IMR-90 (cell line): ENCODE measurements around the gene PRKCH. TPM values are rescaled to one million over a fixed set of nuclear protein-coding genes. Genes with fewer than 3 reads are reported as not detected.

ENCODE experiments used
- ATAC-seq: fragments of 200-7000 bp; cut with Tn5 transposase; 2 replicates; pipeline ENCODE4 v1.9.1; 2020; ENCODE audit warnings: low read depth, mild to moderate bottlenecking, moderate library complexity
- BruUV-seq: library from RNA; stranded (reverse); fragments of 400-500 nt; replicated peaks from 2 replicates; lab custom pipeline; 2021; lab: Mats Ljungman, UMichigan
- CTCF ChIA-PET: fragments of 300-600 bp; formaldehyde crosslinking; extraction: SDS; loops from one replicate; lab custom pipeline; 2021; ENCODE audit warnings: antibody characterized with exemption; lab: Yijun Ruan, JAX
- POLR2A ChIA-PET: fragments of 300-600 bp; sonication (Branson Sonifier 250); formaldehyde crosslinking; loops from one replicate; lab custom pipeline; 2022; ENCODE audit warnings: antibody characterized with exemption; ENCODE audit not compliant: unreplicated experiment; lab: Charles Lee
- DNase-seq: peaks from one replicate; pipeline ENCODE4 v3.0.0; 2013
- H2AFZ ChIP-seq: replicated peaks from 2 replicates; pipeline ENCODE3; 2013; ENCODE audit warnings: low read length, mild to moderate bottlenecking; ENCODE audit not compliant: poor library complexity
- H2AK5ac ChIP-seq: 2 replicates; pipeline ENCODE4 v1.6.1; 2013; ENCODE audit warnings: low read depth, low read length, inconsistent platforms
- H2AK9ac ChIP-seq: replicated peaks from 2 replicates; pipeline ENCODE3; 2013; ENCODE audit warnings: mild to moderate bottlenecking, low read depth, low read length, moderate library complexity; ENCODE audit not compliant: poor library complexity
- H2BK120ac ChIP-seq: 2 replicates; pipeline ENCODE4 v1.6.1; 2013; ENCODE audit warnings: low read depth, low read length, inconsistent platforms
- H2BK15ac ChIP-seq: 3 replicates; pipeline ENCODE4 v1.6.1; 2013; ENCODE audit warnings: low read depth, low read length, inconsistent platforms
- H2BK20ac ChIP-seq: 2 replicates; pipeline ENCODE4 v1.6.1; 2013; ENCODE audit warnings: low read depth, mild to moderate bottlenecking, inconsistent platforms, low read length, moderate library complexity
- H2BK5ac ChIP-seq: 2 replicates; pipeline ENCODE4 v1.6.1; 2013; ENCODE audit warnings: mild to moderate bottlenecking, low read depth, low read length, inconsistent platforms; ENCODE audit not compliant: poor library complexity, severe bottlenecking
- H3K14ac ChIP-seq: replicated peaks from 2 replicates; pipeline ENCODE4 v1.6.1; 2013; ENCODE audit warnings: low read depth, low read length, inconsistent platforms
- H3K18ac ChIP-seq: 2 replicates; pipeline ENCODE4 v1.6.1; 2013; ENCODE audit warnings: low read depth, low read length, control low read depth
- H3K23ac ChIP-seq: 2 replicates; pipeline ENCODE4 v1.6.1; 2013; ENCODE audit warnings: low read depth, low read length, inconsistent platforms
- H3K27ac ChIP-seq: 2 replicates; pipeline ENCODE4 v1.5.1; 2013; ENCODE audit warnings: mild to moderate bottlenecking, control low read depth, low read length; ENCODE audit not compliant: insufficient read depth
- H3K27me3 ChIP-seq: 2 replicates; pipeline ENCODE4 v1.6.1; 2013; ENCODE audit warnings: low read length; ENCODE audit not compliant: control insufficient read depth, insufficient read depth
- H3K36me3 ChIP-seq: 2 replicates; pipeline ENCODE4 v1.6.1; 2013; ENCODE audit warnings: low read length, mixed read lengths; ENCODE audit not compliant: control insufficient read depth, insufficient read depth
- H3K4ac ChIP-seq: 2 replicates; pipeline ENCODE4 v1.6.1; 2013; ENCODE audit warnings: low read depth, low read length, inconsistent platforms
- H3K4me1 ChIP-seq: 2 replicates; pipeline ENCODE4 v1.6.1; 2013; ENCODE audit warnings: low read length, mixed read lengths; ENCODE audit not compliant: control insufficient read depth, insufficient read depth
- H3K4me2 ChIP-seq: 2 replicates; pipeline ENCODE4 v1.6.1; 2013; ENCODE audit warnings: low read depth, mild to moderate bottlenecking, control low read depth, low read length, moderate library complexity
- H3K4me3 ChIP-seq: 2 replicates; pipeline ENCODE4 v1.5.1; 2013; ENCODE audit warnings: low read depth, mild to moderate bottlenecking, control low read depth, low read length, moderate library complexity; ENCODE audit not compliant: insufficient read depth
- H3K56ac ChIP-seq: 2 replicates; pipeline ENCODE4 v1.6.1; 2013; ENCODE audit warnings: low read length, inconsistent platforms; ENCODE audit not compliant: insufficient read depth; ENCODE audit errors: extremely low read depth
- H3K79me1 ChIP-seq, 2 experiments: 2 replicates each; pipeline ENCODE4 v1.6.1; 2013; ENCODE audit warnings: low read length in 2 of 2, inconsistent platforms in 1 of 2, low read depth in 1 of 2
- H3K9ac ChIP-seq: 2 replicates; pipeline ENCODE4 v1.6.1; 2013; ENCODE audit warnings: low read depth, low read length, control low read depth
- H3K9me1 ChIP-seq: 2 replicates; pipeline ENCODE4 v1.6.1; 2013; ENCODE audit warnings: low read length, inconsistent platforms; ENCODE audit not compliant: insufficient read depth
- H3K9me3 ChIP-seq: 2 replicates; pipeline ENCODE4 v1.6.1; 2013; ENCODE audit warnings: low read length; ENCODE audit not compliant: control insufficient read depth, insufficient read depth
- H4K20me1 ChIP-seq: 2 replicates; pipeline ENCODE4 v1.6.1; 2013; ENCODE audit warnings: low read length, inconsistent platforms; ENCODE audit not compliant: insufficient read depth
- H4K5ac ChIP-seq: 2 replicates; pipeline ENCODE4 v1.6.1; 2013; ENCODE audit warnings: mild to moderate bottlenecking, low read depth, low read length, control low read depth
- H4K8ac ChIP-seq, 2 experiments: 2 replicates each; pipeline ENCODE4 v1.6.1; 2013; ENCODE audit warnings: low read depth in 2 of 2, low read length in 2 of 2, control low read depth in 1 of 2, inconsistent platforms in 1 of 2
- H4K91ac ChIP-seq: 2 replicates; pipeline ENCODE4 v1.6.1; 2013; ENCODE audit warnings: low read depth, low read length, inconsistent platforms; ENCODE audit not compliant: insufficient read depth
- BHLHE40 ChIP-seq: fragments of 150-350 bp; IDR thresholded peaks from 2 replicates; pipeline ENCODE4 v1.6.1; 2016; ENCODE audit warnings: mild to moderate bottlenecking, low read depth, low read length
- CHD1 ChIP-seq: IDR thresholded peaks from 2 replicates; pipeline ENCODE4 v1.6.1; 2012; ENCODE audit warnings: low read depth, low read length, improper control_type of control experiment
- FOS ChIP-seq: fragments of 150-350 bp; IDR thresholded peaks from 2 replicates; pipeline ENCODE4 v1.6.1; 2016; ENCODE audit warnings: low read depth, low read length
- MAFK ChIP-seq: IDR thresholded peaks from 2 replicates; pipeline ENCODE4 v1.6.1; 2012; ENCODE audit warnings: low read depth, low read length, improper control_type of control experiment
- NFE2L2 ChIP-seq: fragments of 150-350 bp; IDR thresholded peaks from 2 replicates; pipeline ENCODE4 v1.6.1; 2016; ENCODE audit warnings: low read depth, mild to moderate bottlenecking, low read length
- POLR2A ChIP-seq: IDR thresholded peaks from 2 replicates; pipeline ENCODE4 v1.6.1; 2012; ENCODE audit warnings: mild to moderate bottlenecking, low read depth, low read length
- RAD21 ChIP-seq: IDR thresholded peaks from 2 replicates; pipeline ENCODE4 v1.6.1; 2012; ENCODE audit warnings: low read length, improper control_type of control experiment
- WGBS, 2 experiments: methylation state at CpG; one replicate each; pipeline versions ENCODE4 v1.1.5 to v1.1.7; 2013; ENCODE audit warnings: missing lambda C conversion rate in 2 of 2; ENCODE audit not compliant: insufficient read length in 1 of 2; ENCODE audit errors: extremely low coverage in 2 of 2; 5-methylcytosine and 5-hydroxymethylcytosine counted together
- dilution Hi-C: fragments of 300-500 bp; cut with HindIII; formaldehyde crosslinking; loops from one replicate; pipeline ENCODE4 v1.14.3; 2018; ENCODE audit warnings: low sequenced_read_pairs; ENCODE audit not compliant: unreplicated experiment
- in situ Hi-C: fragments of 300-500 bp; cut with MboI; formaldehyde crosslinking; loops from 3 replicates; pipeline ENCODE4 v1.14.3; 2019; ENCODE audit warnings: low sequenced_read_pairs, inconsistent platforms, mixed read lengths
- intact Hi-C: fragments of 100-400 bp; cut with micrococcal nuclease; formaldehyde crosslinking; loops from 2 replicates; pipeline ENCODE4 v1.10.0; 2022
- polyA plus RNA-seq, 3 experiments: library from polyadenylated mRNA; depleted of rRNA; stranded (reverse); fragments of >200 nt; gene quantifications; 2 replicates each; pipeline ENCODE4 v1.2.3, GENCODE V29; 2012; ENCODE audit warnings: low replicate concordance in 1 of 3
- total RNA-seq: library from RNA; depleted of rRNA; stranded (reverse); fragments of >200 nt; gene quantifications from 2 replicates; pipeline ENCODE4 v1.2.3, GENCODE V29; 2012
- TF ChIP-seq, protein P1 (sequence below): fragments of 150-350 bp; IDR thresholded peaks from 2 replicates; pipeline ENCODE4 v1.6.1; 2017; ENCODE audit warnings: mild to moderate bottlenecking, antibody characterized with exemption, low read length, low read depth

The PRKCH gene
- total and polyA plus RNA-seq, 2 of the 4 experiments (the other 2 are of a cell fraction), result 1.6 to 2.3 TPM

DNA sequence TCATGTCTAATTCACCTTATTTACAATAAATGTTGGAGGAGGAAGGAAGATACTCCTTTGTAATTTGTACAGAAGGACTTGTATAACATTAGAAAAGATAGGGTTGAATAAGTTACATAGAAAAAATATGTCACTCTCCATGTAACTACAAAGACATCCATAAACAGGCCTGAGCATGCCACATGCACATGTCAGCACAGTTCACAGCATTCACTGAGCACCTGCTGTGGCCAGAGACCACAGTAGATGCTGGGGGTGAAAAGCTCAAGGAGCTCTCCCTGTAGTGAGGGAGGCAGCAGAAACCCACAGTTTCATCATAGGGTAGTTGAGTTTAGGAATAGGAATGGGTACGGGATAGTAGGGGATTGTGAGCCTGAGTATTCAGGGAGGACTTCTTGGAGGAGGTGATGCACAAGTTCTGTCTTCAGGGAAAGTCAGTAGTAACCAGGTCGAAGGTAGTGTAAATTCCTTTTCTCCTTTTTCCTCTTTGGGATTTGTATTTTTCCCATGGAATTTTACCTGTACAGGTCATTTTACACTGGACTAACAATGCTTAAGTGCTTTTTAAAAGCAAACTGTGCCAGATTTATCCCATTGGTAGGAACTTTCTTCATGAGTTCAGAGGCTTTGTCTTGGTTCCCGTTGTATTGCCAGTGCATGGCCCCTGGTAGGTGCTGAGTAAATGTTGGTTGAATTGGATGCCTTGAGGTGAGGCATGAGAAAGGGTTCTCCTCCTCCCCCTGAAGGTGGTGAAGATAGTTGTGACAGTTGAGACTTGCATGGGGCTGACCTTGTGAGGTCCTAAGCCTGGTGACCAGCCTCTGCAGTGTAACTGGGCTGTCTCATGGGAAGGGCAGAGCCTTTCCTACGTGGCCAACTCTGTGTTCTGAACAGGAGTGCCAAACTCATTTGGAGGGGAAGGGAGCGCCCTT is 20.2 kb downstream of the PRKCH start:
- H4K91ac ChIP-seq, result no peak overlapping the region
- H3K18ac ChIP-seq, result no peak overlapping the region
- H3K79me1 ChIP-seq, result no peaks in the 10 kb centered on the region
- in situ Hi-C loops (no loop called here), intact Hi-C loops (no loop called here), dilution Hi-C loops (no loop called here)
- no peak overlapping the region for H3K56ac ChIP-seq
- H2BK20ac ChIP-seq, result no peak overlapping the region
- no peak overlapping the region for H3K14ac ChIP-seq
- no peaks in the 10 kb centered on the region for H3K4me1 ChIP-seq
- no peak overlapping the region for H3K27ac ChIP-seq
- no peaks in the 10 kb centered on the region for H4K20me1 ChIP-seq
- no peak overlapping the region for H3K9ac ChIP-seq
- H3K4ac ChIP-seq, result no peak overlapping the region
- H3K9me1 ChIP-seq, result no peaks in the 10 kb centered on the region
- TF ChIP-seq CHD1 (no peak), BHLHE40 (no peak), FOS (no peak), POLR2A (no peak), RAD21 (no peak), NFE2L2 (no peak), MAFK (no peak)
- TF ChIP-seq, protein P1, sequence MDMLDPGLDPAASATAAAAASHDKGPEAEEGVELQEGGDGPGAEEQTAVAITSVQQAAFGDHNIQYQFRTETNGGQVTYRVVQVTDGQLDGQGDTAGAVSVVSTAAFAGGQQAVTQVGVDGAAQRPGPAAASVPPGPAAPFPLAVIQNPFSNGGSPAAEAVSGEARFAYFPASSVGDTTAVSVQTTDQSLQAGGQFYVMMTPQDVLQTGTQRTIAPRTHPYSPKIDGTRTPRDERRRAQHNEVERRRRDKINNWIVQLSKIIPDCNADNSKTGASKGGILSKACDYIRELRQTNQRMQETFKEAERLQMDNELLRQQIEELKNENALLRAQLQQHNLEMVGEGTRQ, result no peak
- no peak overlapping the region for H2AK5ac ChIP-seq
- H3K4me3 ChIP-seq, result no peak overlapping the region
- no TSS peak for BruUV-seq
- H4K5ac ChIP-seq, result no peak overlapping the region
- H2BK120ac ChIP-seq, result no peak overlapping the region
- CTCF ChIA-PET, result no interaction called here
- H2BK15ac ChIP-seq, result no peak overlapping the region
- no CpG with 5 or more reads among the region's 5 CpGs for WGBS, 2 experiments
- no peak overlapping the region for H3K4me2 ChIP-seq
- no peaks in the 10 kb centered on the region for H3K36me3 ChIP-seq
- no peak overlapping the region for H4K8ac ChIP-seq
- peaks cover 19% of the 10 kb centered on the region for H3K27me3 ChIP-seq
- H2AFZ ChIP-seq, result no peak overlapping the region
- POLR2A ChIA-PET, result no interaction called here
- H3K9me3 ChIP-seq, result no peaks in the 10 kb centered on the region
- DNase-seq (no peak), ATAC-seq (no peak)
- H2AK9ac ChIP-seq, result no peak overlapping the region
- no peak overlapping the region for H3K23ac ChIP-seq
- no peak overlapping the region for H2BK5ac ChIP-seq
